ENCODE measurements around the gene LARP4B. TPM values are rescaled to one million over a fixed set of nuclear protein-coding genes. Genes with fewer than 3 reads are reported as not detected.

Gene LARP4B
- total RNA-seq, 1 experiment from 2014 or later: 31.1 TPM

DNA sequence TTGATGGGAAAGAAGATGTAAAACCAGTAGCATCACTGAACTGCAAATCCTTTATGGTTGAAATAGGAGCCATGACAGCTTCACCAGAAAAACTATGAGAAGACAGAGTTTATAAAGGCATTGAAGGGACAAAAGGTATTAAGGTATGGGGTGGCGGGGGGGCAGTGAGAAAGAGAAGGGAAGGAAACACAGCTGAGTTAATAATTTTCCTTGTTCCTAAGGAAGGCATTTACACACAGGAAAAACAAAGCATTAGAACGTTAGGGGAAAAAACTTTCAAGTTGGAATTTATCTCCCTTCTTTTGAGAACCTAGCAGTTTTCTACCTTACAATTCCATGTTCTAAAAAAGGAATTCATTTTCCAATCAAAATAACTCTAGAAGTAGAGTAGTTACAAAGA is 4.4 kb downstream of the LARP4B start:
- DNase-seq (ENCODE audit: extremely low read depth, low read depth): no peak

DNA sequence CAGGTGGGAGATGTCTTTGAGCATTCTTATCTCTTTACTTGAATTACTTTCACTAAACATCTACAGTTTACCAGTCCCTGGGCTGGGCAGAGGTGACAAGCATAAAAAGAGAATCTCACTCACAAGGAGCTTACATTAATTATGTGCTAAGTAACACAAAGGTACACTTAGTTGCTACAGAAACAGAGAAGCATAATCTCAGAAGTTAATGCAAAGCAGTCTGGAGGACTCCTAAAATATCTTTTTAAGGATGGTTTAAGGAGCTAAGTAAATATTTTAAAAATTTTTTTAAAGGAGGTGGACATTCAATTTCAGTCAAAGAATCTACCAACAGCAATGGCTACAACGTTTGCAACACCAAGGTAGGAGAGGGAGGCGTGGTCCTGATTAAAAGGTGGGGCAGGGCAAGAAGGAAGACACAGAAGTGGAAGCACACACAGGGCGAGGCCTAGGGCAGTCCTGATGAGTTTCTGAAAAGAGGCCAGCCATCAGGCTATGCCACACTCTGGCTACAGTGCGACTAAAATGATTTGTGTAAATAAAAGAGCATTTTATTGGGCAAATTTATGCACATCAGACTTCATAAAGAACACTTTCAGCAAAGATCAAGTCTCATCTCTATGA is 5.3 kb downstream of the LARP4B start:
- no peak for DNase-seq (ENCODE audit: extremely low read depth, low read depth)

DNA sequence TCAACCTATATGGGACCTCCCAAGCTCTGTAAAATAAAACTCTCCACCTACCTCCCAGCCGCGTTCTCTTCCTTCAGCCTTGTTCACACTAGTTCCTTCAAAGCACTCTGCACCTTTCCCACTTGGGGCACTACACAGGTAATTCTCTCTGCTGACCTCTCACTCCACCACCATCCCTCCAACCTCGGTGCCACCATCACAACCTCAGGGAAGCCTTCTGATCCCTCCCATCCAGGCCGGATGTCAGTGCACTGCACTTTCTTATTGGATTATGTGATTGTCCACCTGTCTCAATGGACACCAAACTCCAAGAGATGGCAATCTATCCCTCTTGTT is 7.0 kb downstream of the LARP4B start:
- no peak for DNase-seq (ENCODE audit: extremely low read depth, low read depth)

DNA sequence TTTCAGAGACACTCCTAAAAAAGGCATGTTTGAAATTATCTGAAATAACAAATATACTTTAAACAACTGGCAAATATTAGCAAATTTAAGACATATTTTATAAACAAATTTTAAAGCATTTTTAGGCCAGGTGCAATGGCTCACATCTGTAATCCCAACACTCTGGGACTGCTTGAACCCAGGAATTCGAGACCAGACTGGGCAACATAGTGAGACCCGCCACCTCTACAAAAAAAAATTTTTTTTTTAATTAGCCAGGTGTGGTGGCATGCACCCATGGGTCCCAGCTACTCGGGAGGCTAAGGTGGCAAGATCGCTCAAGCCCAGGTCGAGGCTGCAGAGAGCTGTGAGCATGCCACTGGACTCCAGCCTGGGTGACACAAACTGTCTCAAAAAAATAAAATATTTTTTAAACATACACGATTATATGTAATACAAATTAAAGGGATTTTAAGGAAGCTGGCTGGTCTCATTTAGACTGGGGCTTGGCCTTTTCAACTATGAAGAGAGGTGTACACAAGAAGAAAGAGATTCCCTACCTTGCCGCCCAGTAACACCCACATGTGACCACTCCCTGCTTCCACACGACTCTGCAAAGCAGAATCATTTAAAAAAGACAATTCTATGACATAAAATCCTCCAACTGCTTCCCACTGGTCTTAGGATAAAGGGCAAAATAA is 7.5 kb downstream of the LARP4B start:
- no peak for DNase-seq (ENCODE audit: extremely low read depth, low read depth)

DNA sequence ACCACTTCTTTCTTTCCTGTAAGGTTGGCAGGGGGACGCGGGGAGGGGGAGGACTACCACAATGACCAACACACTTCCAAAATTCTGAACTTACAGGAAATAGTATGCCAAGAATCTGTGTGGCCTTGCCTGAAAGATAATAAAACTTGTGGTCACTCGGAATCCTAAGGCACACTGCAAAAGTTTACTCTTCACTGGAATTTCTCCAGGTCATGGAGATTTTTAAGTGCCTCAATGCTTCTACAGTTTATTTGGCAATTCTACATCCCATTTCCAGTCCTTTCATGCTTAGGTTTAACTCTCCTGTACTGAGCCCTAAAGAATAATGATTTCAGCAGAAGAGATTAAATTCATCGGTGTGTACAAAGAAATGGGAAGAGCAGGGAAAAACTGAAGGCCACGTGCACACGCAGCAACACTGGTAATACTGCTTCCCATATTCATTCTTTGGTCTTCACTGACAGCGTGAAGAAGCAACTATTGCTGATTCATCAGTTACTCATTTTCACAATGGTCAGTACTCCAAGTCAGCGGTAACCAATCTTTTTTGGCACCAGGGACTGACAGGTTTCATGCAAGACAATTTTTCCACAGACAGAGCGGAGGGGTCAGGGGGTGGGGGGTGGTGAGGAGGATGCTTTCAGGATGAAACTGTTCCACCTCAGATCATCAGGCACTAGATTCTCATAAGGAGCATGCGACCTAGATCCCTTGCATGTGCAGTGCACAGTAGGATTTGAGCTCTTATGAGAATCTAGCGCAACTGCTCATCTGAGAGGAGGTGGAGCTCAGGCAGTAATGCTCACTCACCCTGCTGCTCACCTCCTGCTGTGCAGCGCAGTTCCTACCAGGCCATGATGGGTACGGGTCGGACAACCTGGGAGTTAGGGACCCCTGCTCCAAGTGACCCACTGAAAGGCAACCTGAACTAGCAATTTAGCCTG is 9.8 kb downstream of the LARP4B start:
- DNase-seq (ENCODE audit: extremely low read depth, low read depth): no peak

DNA sequence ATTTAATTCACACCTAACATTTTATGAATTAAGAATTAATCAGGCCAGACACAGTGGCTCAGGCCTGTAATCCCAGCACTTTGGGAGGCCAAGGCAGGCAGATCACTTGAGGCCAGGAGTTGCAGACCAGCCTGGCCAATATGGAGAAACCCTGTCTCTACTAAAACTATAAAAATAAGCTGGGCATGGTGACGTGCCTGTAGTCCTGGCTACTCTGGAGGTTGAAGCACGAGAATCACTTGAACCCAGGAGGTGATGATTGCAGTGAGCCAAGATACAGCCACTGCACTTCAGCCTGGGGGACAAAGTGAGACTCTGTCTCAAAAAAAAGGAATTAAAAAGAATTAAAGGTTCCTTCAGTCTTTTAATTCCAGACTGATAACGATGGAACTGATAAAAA is 11.1 kb downstream of the LARP4B start:
- DNase-seq (ENCODE audit: extremely low read depth, low read depth): no peak

DNA sequence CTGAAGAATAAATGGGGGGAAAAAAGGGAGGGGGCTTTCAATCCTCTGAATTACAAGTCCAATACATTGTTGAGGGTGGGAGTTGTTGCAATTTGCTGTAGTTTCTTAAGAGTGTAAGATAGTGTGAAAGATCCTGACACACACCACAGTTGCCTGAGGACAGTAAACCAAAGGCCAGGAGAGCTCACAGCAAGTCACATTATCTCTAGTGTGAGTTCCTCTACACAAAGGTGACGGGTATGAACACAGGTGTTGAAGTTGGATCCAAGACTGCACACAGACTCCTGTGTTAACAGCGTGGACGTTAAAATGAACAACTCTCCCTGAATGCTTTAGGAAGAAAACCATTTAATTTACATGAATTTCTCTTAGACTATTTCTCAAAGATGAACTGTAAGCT is 12.0 kb downstream of the LARP4B start:
- DNase-seq (ENCODE audit: extremely low read depth, low read depth): no peak

DNA sequence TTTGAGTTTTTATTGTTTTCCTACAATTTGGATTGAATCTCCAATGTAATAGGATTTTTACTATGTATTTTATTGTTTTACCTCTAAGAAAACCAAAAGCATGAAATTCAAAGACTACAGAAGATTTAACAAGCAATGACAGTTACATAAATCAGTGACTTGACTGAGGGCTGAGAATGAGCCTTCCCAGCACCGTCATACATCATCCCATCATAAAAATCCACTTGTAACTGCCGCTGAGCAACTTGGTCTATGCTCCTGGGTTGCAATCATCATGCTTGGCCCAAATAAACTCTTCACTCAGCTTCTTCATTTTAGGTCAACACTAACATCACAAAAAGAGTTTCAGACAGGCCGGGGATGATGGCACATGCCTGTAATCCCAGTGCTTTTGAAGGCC is 13.5 kb downstream of the LARP4B start:
- DNase-seq (ENCODE audit: extremely low read depth, low read depth): no peak

DNA sequence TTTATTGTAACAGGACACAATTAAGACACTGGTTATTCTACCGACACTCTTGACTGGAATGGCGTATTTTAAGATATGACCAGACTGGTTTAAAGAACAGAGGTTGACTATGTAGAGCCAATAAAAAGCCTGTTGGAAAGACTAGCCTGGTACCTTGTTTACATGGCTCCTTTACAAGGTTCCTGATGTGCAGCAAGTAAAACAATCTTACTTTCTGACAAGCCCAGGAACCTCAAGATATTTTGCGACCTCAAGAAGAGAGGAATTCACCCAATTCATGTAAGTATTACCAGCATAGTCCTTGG is 14.1 kb downstream of the LARP4B start:
- DNase-seq (ENCODE audit: extremely low read depth, low read depth): no peak

DNA sequence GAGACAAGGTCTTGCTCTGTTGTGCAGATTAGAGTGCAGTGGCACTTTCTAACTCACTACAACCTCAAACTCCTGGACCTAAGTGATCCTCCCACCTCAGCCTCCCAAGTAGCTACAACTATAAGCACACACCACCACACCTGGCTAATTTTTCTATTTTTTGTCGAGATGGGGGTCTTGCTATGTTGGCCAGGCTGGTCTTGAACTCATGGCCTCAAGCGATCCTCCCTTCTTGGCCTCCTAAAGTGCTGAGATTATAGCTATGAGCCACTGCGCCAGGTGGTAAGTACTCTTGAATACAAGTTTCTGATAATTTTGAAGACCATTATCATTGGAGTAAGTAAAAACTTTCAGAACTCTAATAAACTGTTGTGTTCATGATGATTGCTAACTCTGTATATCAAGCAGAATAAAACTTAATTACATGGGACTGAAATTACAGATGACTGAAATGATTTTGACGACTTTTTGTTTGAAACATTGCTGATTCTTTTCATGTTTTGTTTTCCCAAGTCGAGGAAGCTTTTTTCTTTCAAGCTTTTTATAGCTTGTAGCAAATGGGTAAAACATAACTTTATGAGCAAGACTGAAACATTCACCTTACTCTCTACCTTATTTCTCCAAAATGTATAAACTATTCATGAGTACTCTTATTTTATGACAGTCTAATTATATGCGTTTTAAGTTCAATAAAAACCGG is 14.6 kb downstream of the LARP4B start:
- no peak for DNase-seq (ENCODE audit: extremely low read depth, low read depth)

DNA sequence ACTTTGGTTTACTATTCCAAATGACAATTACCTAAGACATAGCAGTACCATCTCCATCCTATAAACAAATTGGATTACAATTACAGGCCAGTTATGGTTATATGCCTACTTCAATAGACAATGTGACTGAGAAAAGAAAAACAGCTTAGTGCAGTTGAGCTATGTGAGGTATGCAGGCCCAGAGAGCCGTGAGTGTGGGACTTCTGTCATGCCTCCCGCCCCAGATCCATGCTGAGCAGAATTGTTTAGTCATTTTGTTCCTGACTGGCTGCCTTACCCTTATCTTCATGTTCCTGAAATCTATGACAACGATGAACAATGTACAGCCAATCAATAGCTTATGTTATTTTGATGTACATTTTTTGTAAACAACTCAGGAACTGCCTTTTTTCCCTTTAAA is 21.7 kb downstream of the LARP4B start:
- DNase-seq (ENCODE audit: extremely low read depth, low read depth): no peak

DNA sequence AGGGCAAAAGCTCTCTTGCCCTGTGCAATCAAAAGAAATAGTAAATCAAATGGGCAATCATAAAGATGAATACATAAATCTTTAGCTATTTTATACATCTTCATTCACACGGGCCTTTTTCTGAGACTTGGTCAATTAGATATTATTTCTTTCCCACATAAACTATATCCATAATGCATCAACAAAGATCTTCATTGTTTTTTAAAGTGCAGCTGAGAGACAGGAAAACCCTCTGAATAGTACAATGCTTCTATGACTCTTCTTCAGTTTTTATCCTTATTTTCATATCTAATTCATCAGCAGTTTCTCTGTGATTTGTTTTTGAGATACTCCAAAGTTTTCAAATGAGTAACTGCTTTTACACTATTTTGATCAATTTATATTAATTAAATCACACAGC is 25.5 kb downstream of the LARP4B start:
- DNase-seq (ENCODE audit: extremely low read depth, low read depth): no peak

DNA sequence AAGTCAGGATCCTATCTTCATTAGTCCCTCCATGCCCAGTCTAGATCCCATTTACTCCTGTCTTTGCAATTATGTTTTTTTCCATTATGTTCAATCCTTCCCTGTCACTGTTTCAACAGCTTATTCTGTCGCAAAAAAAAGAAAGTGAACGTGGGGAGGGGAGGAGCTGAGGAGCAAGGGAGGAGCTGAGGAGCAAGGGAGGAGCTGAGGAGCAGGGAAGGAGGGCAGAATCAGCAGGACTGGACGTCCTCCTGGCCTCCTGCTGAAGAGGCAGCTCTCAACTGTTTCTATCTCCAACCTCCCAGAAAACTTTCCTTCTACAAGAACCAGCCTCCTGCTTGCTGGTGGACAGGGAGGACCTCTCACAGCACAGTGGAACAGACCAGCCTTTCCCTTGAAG is 26.0 kb downstream of the LARP4B start:
- DNase-seq (ENCODE audit: extremely low read depth, low read depth): peak; percentile 1

DNA sequence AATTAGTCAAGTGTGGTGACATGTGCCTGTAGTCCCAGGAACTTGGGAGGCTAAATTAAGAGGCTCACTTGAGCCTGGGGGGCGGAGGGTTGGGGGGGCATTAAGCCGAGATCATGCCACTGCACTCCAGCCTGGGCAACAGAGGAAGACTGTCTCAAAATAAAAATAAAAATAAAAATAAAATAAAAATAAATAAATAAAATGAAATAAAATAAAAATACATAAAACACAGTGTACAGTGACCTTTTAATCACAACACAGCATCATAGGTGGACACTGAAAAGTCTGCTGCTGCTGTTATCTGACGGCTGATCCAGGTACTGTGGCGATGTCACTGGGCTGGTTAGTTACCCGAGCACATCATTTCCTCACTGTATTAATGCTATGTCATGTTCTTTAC is 27.1 kb downstream of the LARP4B start:
- no peak for DNase-seq (ENCODE audit: extremely low read depth, low read depth)

DNA sequence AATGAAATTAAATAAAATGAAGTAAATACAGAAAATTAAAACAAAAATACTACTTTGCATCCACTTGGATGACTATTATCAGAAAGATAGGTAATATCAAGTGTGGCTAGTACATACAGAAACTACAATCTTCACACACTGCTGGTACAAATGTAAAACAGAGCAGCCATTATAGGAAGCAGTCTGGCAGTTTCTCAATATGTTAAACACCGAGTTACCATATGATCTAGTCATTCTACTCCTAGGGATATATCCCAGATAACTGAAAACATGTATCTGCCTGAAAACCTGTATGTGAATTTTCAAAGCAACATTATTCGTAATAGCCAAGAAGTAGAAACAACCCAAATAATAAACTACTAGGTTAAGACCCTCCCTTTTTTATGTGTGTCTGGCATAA is 33.4 kb downstream of the LARP4B start:
- DNase-seq (ENCODE audit: extremely low read depth, low read depth): no peak

DNA sequence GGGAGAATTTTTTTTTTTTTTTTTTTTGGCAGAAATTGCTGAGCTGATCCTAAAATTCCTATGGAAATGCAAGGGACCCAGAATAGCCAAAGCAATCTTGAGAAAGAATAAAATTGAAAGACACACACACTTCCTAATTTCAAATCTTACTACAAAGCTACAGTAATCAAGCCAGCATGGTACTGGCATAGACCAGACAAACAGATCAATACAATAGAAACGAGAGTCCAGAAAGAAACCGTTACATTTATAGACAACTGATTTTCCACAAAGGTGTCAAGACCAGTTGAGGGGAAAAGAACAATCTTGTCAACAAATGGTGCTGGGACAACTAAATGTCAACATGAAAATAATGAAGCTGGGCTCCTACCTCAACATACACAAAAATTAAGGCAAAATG is 34.5 kb downstream of the LARP4B start:
- no peak for DNase-seq (ENCODE audit: extremely low read depth, low read depth)

DNA sequence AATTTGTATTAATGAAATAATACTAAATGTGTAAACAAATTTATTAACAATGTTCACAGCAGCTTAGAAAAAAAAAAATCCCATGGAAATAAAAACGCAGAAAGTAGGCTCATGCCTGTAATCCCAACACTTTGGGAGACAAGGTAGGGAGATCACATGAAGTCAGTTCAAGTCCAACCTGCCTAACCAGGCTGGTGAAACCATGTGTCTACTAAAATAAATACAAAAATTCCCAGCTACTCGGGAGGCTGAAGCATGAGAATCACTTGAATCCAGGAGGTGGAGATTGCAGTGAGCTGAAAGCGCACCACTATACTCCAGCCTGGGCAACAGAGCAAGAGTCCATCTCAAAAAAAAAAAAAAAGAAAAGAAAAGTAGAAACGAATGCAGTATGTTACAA is 36.2 kb downstream of the LARP4B start:
- DNase-seq (ENCODE audit: extremely low read depth, low read depth): no peak

DNA sequence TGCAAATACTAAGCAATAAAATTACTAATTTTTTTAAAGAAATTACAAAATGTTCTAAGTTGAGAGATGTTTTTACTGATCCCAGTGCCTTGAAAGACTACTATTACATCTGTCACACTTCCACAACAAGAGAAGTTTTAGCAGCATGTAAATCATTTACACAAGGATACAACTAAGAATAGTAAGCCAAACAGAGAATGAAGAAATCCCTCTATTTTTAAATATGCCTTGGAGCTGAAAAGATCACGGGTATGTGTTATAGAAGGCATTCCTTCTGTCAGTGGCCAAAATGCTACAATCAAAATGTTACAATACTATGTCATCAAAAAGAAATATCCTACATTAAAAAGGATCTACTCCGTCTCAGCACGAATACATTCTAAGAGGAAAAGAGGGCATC is 52.6 kb downstream of the LARP4B start:
- DNase-seq (ENCODE audit: extremely low read depth, low read depth): no peak

DNA sequence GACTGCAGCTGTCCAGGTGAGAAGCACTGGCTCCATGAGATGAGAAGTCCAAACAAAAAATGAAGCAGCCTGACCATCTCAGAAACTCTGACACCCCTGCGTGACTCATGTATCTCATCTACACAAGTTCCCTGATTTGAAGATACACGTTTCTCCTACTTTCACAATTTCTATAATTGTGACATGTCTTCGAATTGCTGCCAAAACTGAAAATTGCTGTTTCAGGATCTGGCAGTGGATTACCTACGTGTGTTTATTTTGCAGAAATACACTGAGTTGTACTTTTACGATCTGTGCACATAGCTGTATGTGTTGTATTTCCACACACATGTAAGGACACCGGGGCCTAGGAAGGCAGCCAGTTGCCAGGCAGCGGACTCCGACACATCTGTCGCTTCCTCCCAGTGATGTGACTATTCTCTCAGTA is 53.2 kb downstream of the LARP4B start:
- no peak for DNase-seq (ENCODE audit: extremely low read depth, low read depth)

DNA sequence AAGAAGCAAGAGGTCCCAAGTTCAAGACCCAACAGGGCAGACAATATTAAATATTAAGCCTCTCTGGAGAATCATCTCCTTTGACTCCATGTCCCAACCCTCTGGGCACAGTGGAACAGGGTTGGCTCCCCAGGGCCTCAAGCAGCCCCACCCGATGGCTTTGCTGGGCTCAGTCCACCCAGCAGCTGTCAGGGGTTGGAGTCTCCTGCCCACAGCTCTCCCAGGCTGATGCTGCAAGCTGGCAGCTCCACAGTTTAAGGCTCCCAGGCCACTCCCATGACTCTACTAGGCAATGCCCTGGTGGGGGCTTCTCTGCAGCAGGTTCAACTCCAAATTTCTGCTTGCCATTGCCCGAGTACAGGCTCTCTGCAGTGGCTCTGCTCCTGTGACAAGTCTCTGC is 55.1 kb downstream of the LARP4B start:
- no peak for DNase-seq (ENCODE audit: extremely low read depth, low read depth)

DNA sequence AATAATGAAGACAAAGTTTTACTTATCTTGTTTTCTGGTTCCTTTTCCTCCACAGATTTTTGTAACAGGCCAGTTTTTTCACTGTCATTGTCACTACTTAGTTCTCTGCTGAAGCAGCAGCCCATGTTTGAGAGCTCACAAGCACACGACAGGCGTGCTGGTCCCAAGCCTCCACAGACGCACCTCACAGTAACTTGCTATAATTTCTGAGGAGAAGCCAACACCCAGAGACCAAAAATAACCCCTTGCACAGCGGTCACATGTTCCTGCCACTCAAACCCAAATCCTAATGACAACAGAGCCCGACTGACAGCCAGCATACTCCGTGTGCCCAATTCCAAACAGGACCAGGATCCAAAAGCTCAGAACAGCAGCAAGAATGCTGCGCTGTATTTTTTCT is 58.5 kb downstream of the LARP4B start:
- peak; percentile 1 for DNase-seq (ENCODE audit: extremely low read depth, low read depth)
